Sigmoid colon (tissue), 7 donors: ENCODE data around the gene MINDY4. TPM values are rescaled to one million over a fixed set of nuclear protein-coding genes. Genes with fewer than 3 reads are reported as not detected.

Experiments
- DNase-seq: peaks from one replicate; pipeline ENCODE4 v3.0.0-alpha.2; 2019
- H3K27ac ChIP-seq, 4 donors: fragments of 200-600 bp; sonication (generic); one replicate each; pipeline ENCODE4 v1.5.1; 2016 to 2019; ENCODE audit warnings: mild to moderate bottlenecking in 1 of 4
- H3K27me3 ChIP-seq, 3 donors: fragments of 200-600 bp; sonication (generic); one replicate each; pipeline ENCODE4 v1.5.1; 2019; ENCODE audit warnings: mild to moderate bottlenecking in 1 of 3
- H3K36me3 ChIP-seq, 4 donors: fragments of 200-600 bp; sonication (generic); one replicate each; pipeline ENCODE4 v1.5.1; 2016 to 2019
- H3K4me1 ChIP-seq, 4 donors: fragments of 200-600 bp; sonication (generic); one replicate each; pipeline ENCODE4 v1.5.1; 2017 to 2019
- H3K4me3 ChIP-seq, 4 donors: fragments of 200-600 bp; sonication (generic); one replicate each; pipeline ENCODE4 v1.5.1; 2017 to 2019; ENCODE audit warnings: mild to moderate bottlenecking in 2 of 4, moderate library complexity in 1 of 4
- H3K9me3 ChIP-seq, 4 donors: fragments of 200-600 bp in 3 of 4; sonication (generic) in 3 of 4; one replicate each; pipeline versions ENCODE4 v1.5.1 to v1.6.1; 2013 to 2019
- EP300 ChIP-seq, 4 donors: sonication (generic); formaldehyde crosslinking; IDR thresholded peaks; one replicate each; pipeline ENCODE4 v1.6.1; 2017; ENCODE audit warnings: antibody characterized with exemption in 4 of 4
- POLR2A ChIP-seq, 2 donors: fragments of 450-650 bp; IDR thresholded peaks; one replicate each; pipeline ENCODE4 v1.6.1; 2016; ENCODE audit warnings: antibody characterized with exemption in 2 of 2, mild to moderate bottlenecking in 2 of 2, moderate library complexity in 2 of 2
- POLR2AphosphoS5 ChIP-seq, 4 donors: sonication (generic); formaldehyde crosslinking; IDR thresholded peaks; one replicate each; pipeline ENCODE4 v1.6.1; 2017; ENCODE audit warnings: antibody characterized with exemption in 4 of 4
- WGBS, 2 donors: extraction: QIAGEN DNeasy Blood & Tissue Kit; methylation state at CpG; one replicate each; pipeline ENCODE4 v1.1.7; 2013; 5-methylcytosine and 5-hydroxymethylcytosine counted together
- intact Hi-C: fragments of 100-400 bp; cut with DNase I; formaldehyde crosslinking; loops from one replicate; pipeline ENCODE4 v1.15.1; 2023
- polyA plus RNA-seq, 3 donors: library from polyadenylated mRNA; stranded (reverse); fragments of 200-250 nt; gene quantifications; one replicate each; pipeline ENCODE4 v1.2.3, GENCODE V29; 2013
- total RNA-seq, 4 donors: library from RNA; depleted of rRNA; stranded (reverse); fragments of >200 nt; gene quantifications; one replicate each; pipeline ENCODE4 v1.1.0, GENCODE V29; 2016
- TF ChIP-seq, protein P1 (sequence below), 4 experiments: fragments of 450-650 bp in 3 of 4; fragments of 200-600 bp in 1 of 4; IDR thresholded peaks; one replicate each; pipeline ENCODE4 v1.5.1; 2016 to 2019; ENCODE audit warnings: antibody characterized with exemption in 4 of 4, mild to moderate bottlenecking in 3 of 4, moderate library complexity in 2 of 4
- donor health status: healthy with polysubstance abuse.
- donor health status: Bipolar disorder and iron deficiency.
- donor health status: healthy.

MINDY4 gene
- total and polyA plus RNA-seq, 7 donors = 1.2 to 26.3 (median 9.4) TPM

DNA sequence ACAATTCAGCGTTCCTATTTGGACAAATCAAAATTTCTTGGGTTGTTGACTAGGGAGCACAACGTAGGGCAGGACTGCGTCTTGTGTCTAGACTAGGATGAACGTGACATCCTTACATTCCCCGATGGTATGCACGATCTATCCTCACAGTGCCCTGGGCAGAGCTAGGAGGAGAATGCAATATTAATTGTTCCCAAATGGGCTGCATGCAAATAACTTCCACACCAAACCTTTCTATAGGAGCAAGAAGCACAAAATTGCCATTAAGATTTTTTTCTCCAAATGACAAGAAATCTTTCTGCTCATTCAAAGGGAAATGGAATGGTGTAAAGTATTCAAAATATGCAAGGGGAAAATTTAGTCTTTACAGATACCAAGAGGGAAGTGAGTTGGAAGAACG, 119.0 kb downstream of the MINDY4 start:
- Histone ChIP-seq H3K4me3 (no peak overlapping the region), H3K27me3 (no peaks in the 10 kb centered on the region), H3K4me1 (peaks cover 0 to 41% (median 35%) of the 10 kb centered on the region in 4 donors), H3K9me3 (no peaks in the 10 kb centered on the region), H3K27ac (no peak overlapping the region), H3K36me3 (no peaks in the 10 kb centered on the region)
- TF ChIP-seq POLR2A (IDR thresholded peaks at IDR 0.05) = no peak
- no peak for TF ChIP-seq POLR2AphosphoS5 (IDR thresholded peaks at IDR 0.05)
- TF ChIP-seq, protein P1, sequence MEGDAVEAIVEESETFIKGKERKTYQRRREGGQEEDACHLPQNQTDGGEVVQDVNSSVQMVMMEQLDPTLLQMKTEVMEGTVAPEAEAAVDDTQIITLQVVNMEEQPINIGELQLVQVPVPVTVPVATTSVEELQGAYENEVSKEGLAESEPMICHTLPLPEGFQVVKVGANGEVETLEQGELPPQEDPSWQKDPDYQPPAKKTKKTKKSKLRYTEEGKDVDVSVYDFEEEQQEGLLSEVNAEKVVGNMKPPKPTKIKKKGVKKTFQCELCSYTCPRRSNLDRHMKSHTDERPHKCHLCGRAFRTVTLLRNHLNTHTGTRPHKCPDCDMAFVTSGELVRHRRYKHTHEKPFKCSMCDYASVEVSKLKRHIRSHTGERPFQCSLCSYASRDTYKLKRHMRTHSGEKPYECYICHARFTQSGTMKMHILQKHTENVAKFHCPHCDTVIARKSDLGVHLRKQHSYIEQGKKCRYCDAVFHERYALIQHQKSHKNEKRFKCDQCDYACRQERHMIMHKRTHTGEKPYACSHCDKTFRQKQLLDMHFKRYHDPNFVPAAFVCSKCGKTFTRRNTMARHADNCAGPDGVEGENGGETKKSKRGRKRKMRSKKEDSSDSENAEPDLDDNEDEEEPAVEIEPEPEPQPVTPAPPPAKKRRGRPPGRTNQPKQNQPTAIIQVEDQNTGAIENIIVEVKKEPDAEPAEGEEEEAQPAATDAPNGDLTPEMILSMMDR (IDR thresholded peaks at IDR 0.05) = no peak
- TF ChIP-seq EP300 (IDR thresholded peaks at IDR 0.05) = no peak
- WGBS, 2 donors = 96 to 98% methylated on average over 7 of the region's 7 CpGs
- intact Hi-C loops = no loop called here
- DNase-seq = no peak

DNA sequence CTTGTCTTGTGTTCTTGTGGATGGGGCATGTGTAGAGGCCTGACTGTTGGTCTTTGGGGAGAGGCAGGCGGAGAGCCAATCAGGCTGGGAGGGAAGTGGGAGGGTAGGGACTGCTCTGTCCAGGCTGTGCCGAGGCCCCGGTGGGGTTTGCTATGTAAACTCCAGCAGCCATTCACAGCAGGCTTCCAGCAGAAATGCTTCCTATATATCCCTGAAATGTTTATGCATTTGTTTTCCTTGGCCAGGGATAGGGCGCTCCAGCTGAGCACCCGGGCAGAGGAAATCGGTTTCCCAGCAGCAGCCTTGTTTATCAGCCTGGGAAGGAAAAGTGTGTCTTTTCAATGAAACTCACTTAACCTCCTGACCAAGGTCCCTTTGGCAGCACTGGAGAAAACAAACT, 122.1 kb downstream of the MINDY4 start:
- peaks cover 0 to 20% (median 13%) of the 10 kb centered on the region in 4 donors for H3K4me1 ChIP-seq

DNA sequence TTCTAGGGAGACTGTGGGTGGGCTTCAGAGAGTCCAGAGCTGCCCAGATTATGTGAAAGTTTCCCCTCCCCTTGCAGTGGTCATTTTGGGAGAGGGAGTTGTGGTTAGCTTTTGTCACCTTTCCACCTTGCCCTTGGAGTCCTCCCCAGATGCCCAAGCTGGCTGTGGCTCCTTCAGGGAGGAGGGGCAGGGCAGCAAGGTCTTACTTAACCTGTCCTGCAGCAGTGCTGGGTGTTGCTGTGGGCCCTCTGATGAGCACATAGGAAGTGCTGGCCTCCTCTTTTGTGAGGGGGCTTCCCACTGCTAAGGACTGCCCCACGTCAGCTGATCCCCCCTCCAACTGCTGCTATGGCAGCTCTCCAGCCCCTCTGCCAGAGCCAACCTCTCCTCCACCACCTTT, 122.8 kb downstream of the MINDY4 start:
- TF ChIP-seq, protein P1 (IDR thresholded peaks at IDR 0.05) = no peak
- TF ChIP-seq POLR2A (IDR thresholded peaks at IDR 0.05) = no peak
- no peak for TF ChIP-seq EP300 (IDR thresholded peaks at IDR 0.05)
- TF ChIP-seq POLR2AphosphoS5 (IDR thresholded peaks at IDR 0.05) = no peak
- WGBS, 2 donors = 76 to 79% methylated on average over 1 of the region's 1 CpG
- Histone ChIP-seq H3K36me3 (no peaks in the 10 kb centered on the region), H3K4me1 (peaks cover 0 to 13% (median 7%) of the 10 kb centered on the region in 4 donors), H3K27me3 (no peaks in the 10 kb centered on the region), H3K9me3 (no peaks in the 10 kb centered on the region), H3K4me3 (no peak overlapping the region), H3K27ac (peak overlapping the region in 1 of 4 donors; percentile 51)
- intact Hi-C loops = no loop called here
- no peak for DNase-seq

More for the DNA sequence above, 122.1 kb downstream of the MINDY4 start:
- TF ChIP-seq EP300 (IDR thresholded peaks at IDR 0.05) = no peak
- no peak for TF ChIP-seq POLR2A (IDR thresholded peaks at IDR 0.05)
- Histone ChIP-seq H3K4me3 (no peak overlapping the region), H3K9me3 (no peaks in the 10 kb centered on the region), H3K27ac (peak overlapping the region in 1 of 4 donors; percentile 51), H3K27me3 (no peaks in the 10 kb centered on the region), H3K36me3 (no peaks in the 10 kb centered on the region)
- intact Hi-C loops = no loop called here
- WGBS, 2 donors = 52 to 64% methylated on average over 6 of the region's 6 CpGs
- no peak for DNase-seq

DNA sequence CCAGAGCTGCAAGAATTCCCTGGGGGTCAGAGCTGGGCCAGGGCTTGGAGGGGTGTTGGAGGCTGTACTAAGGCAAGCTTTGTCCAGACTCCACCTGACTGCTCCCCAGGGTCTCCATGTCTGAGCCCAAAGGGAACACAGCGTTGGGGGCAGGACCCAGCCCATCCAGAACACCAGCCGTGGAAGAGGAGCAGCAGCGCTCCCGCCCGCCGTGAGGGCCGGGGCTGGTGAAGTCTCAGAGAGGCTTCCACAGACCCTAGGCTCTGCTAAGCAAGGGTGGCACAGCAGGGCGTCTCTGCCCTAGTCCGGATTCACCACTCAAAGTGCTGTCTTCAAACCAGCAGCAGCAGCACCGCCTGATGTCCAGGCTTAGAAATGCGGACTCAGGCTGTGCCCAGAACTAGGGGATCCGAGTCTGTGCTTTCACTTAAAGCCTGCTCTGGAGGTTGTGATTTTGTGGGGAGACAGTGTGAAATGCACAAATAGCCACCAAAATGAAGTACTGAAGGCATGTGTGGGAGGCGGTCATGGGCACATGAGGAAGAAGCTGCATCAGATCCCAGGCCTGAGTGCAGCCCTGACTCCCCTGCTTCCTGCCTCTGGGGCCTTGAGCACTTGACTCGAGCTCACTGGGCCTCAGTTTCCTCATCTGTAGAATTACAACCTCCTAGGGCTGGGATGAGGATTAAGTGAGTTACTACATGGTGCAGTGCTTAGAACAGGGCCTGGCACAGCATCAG, 123.8 kb downstream of the MINDY4 start:
- DNase-seq = no peak
- 89 to 91% methylated on average over 14 of the region's 14 CpGs for WGBS, 2 donors
- H3K4me1 ChIP-seq = peaks cover 0 to 7% (median 2%) of the 10 kb centered on the region in 4 donors
- H3K9me3 ChIP-seq = no peaks in the 10 kb centered on the region
- H3K36me3 ChIP-seq = no peaks in the 10 kb centered on the region
- H3K4me3 ChIP-seq = no peak overlapping the region
- H3K27me3 ChIP-seq = no peaks in the 10 kb centered on the region
- intact Hi-C loops = no loop called here
- TF ChIP-seq, protein P1 (IDR thresholded peaks at IDR 0.05) = no peak
- no peak for TF ChIP-seq EP300 (IDR thresholded peaks at IDR 0.05)
- no peak for TF ChIP-seq POLR2A (IDR thresholded peaks at IDR 0.05)
- TF ChIP-seq POLR2AphosphoS5 (IDR thresholded peaks at IDR 0.05) = no peak
- H3K27ac ChIP-seq = peak overlapping the region in 1 of 4 donors; percentile 29

DNA sequence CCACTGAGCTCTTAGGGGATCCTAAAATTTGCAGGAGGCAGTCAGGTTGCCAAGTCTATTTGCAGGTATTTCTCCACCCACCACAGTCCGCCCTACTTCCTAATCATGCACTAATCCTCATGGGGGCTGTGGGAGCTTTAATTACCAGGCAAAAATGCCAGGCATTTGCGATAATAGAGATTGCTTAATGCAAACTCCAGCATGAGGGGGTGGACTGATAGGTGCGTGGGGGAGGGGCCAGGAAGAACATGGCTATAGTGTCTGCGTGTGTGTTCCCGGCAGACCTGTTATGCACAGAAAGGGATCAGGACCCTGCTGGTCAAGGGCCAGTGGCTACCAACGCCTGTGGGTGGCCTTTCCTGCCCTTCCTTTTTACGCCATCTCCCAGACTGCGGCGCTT, 124.8 kb downstream of the MINDY4 start:
- Histone ChIP-seq H3K27me3 (no peaks in the 10 kb centered on the region), H3K27ac (no peak overlapping the region), H3K4me3 (no peak overlapping the region), H3K4me1 (peaks cover 0 to 7% (median 2%) of the 10 kb centered on the region in 4 donors), H3K9me3 (no peaks in the 10 kb centered on the region), H3K36me3 (no peaks in the 10 kb centered on the region)
- intact Hi-C loops = no loop called here
- TF ChIP-seq EP300 (IDR thresholded peaks at IDR 0.05) = no peak
- TF ChIP-seq POLR2A (IDR thresholded peaks at IDR 0.05) = no peak
- TF ChIP-seq, protein P1 (IDR thresholded peaks at IDR 0.05) = no peak
- no peak for TF ChIP-seq POLR2AphosphoS5 (IDR thresholded peaks at IDR 0.05)
- WGBS, 2 donors = 94 to 96% methylated on average over 9 of the region's 9 CpGs
- no peak for DNase-seq
